SK-N-MC (cell line): ENCODE data around the gene PARD3B.

Experiments used
- EZH2 ChIP-seq: fragments of 200-600 bp; sonication (generic); IDR thresholded peaks from one replicate; pipeline ENCODE4 v1.6.1; 2017; ENCODE audit warnings: antibody characterized with exemption
- POLR2AphosphoS5 ChIP-seq: IDR thresholded peaks from 2 replicates; pipeline ENCODE4 v1.6.1; 2012; ENCODE audit warnings: mild to moderate bottlenecking, low read depth, low read length, borderline replicate concordance

GRCh38 chr2:205372141-205372540 is 826.9 kb downstream of the PARD3B start:
- TF ChIP-seq EZH2 (no peak), POLR2AphosphoS5 (no peak)
